Left lung (tissue), 10 donors: ENCODE results near the gene TMEM255B. TPM values are rescaled to one million over a fixed set of nuclear protein-coding genes. Genes with fewer than 3 reads are reported as not detected.
"Not testable (repeated sequence)": the region's sequence is repeated elsewhere in the genome, so short reads cannot be mapped to it uniquely, and the experiment has no call there.

Source experiments
- ATAC-seq: fragments of 200-7000 bp; cut with Tn5 transposase; one replicate; pipeline ENCODE4 v1.9.1; 2020; ENCODE audit warnings: moderate library complexity
- DNase-seq, 4 donors: peaks; one replicate each; pipeline ENCODE4 v3.0.0-alpha.2; 2013 to 2020
- H3K27ac ChIP-seq, 2 donors: fragments of 200-600 bp; sonication (generic) in 1 of 2; one replicate each; pipeline versions ENCODE4 v1.5.0 to v1.8.0; 2020 to 2021
- H3K27me3 ChIP-seq, 2 donors: fragments of 200-600 bp; sonication (generic) in 1 of 2; one replicate each; pipeline versions ENCODE4 v1.5.0 to v1.8.0; 2020 to 2021
- H3K36me3 ChIP-seq, 2 donors: fragments of 200-600 bp; sonication (generic) in 1 of 2; one replicate each; pipeline versions ENCODE4 v1.5.0 to v1.8.0; 2020 to 2021
- H3K4me1 ChIP-seq, 2 donors: fragments of 200-600 bp; one replicate each; pipeline ENCODE4 v1.8.0; 2021
- H3K4me3 ChIP-seq, 2 donors: fragments of 200-600 bp; sonication (generic) in 1 of 2; one replicate each; pipeline versions ENCODE4 v1.5.0 to v1.8.0; 2020 to 2021; ENCODE audit warnings: mild to moderate bottlenecking in 1 of 2
- H3K9me3 ChIP-seq, 2 donors: fragments of 200-600 bp; sonication (generic) in 1 of 2; one replicate each; pipeline versions ENCODE4 v1.5.0 to v1.8.0; 2020 to 2021
- intact Hi-C, 2 donors: fragments of 100-400 bp; cut with DNase I; formaldehyde crosslinking; loops; one replicate each; pipeline versions ENCODE4 v1.11.2 to v1.14.2; 2022
- polyA plus RNA-seq, 6 donors: library from polyadenylated mRNA; unstranded; fragments of 120-200 nt; gene quantifications; one replicate each; pipeline ENCODE4 v1.2.1, GENCODE V29; 2013; ENCODE audit not compliant: insufficient read length in 6 of 6
- total RNA-seq, 2 donors: library from RNA; stranded (reverse); fragmentation: NEBNext Ultra II Directional; extraction: Animal tissue kit (Norgen Biotek cat#: 25700); gene quantifications; one replicate each; pipeline ENCODE4 v1.2.1, GENCODE V29; 2021
- TF ChIP-seq, protein P1 (sequence below), 2 donors: fragments of 200-600 bp; sonication (generic) in 1 of 2; IDR thresholded peaks; one replicate each; pipeline versions ENCODE4 v1.5.0 to v1.8.0; 2021; ENCODE audit warnings: antibody characterized with exemption in 2 of 2
- donor health status: DM: no; HTN: yes; CAD: no.
- donor health status: DM: no; HTN: no; CAD: no.

The TMEM255B gene
- total and polyA plus RNA-seq, 8 donors: 10.4 to 30.7 (median 15.7) TPM

DNA sequence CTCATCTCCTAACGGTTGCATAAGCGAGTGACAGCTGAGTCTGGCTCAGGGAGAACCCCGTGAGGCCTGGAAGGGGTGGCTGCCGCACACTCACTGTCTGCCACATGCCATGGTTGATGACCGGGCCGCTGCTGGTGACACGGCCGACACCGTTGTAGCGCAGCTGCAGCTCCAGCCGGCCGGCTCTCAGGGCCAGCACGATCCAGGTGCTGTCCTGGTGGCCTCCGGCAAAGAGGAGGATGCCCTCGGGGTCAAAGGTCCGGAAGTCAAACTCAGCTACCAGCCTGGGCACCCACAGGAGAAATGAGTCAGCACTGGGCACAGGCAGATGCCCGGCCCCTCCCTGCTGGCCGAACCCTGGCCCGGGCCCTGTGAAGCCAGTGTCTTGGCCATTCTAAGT lies 73.2 kb downstream of the TMEM255B start:
- Histone ChIP-seq H3K36me3 (peaks cover 0 to 43% of the 10 kb centered on the region in 2 donors), H3K4me3 (no peak overlapping the region), H3K9me3 (no peaks in the 10 kb centered on the region), H3K4me1 (peaks cover 3 to 4% of the 10 kb centered on the region in 2 donors), H3K27ac (no peak overlapping the region), H3K27me3 (no peaks in the 10 kb centered on the region)
- ATAC-seq: no peak
- intact Hi-C loops: no loop called here
- TF ChIP-seq, protein P1, sequence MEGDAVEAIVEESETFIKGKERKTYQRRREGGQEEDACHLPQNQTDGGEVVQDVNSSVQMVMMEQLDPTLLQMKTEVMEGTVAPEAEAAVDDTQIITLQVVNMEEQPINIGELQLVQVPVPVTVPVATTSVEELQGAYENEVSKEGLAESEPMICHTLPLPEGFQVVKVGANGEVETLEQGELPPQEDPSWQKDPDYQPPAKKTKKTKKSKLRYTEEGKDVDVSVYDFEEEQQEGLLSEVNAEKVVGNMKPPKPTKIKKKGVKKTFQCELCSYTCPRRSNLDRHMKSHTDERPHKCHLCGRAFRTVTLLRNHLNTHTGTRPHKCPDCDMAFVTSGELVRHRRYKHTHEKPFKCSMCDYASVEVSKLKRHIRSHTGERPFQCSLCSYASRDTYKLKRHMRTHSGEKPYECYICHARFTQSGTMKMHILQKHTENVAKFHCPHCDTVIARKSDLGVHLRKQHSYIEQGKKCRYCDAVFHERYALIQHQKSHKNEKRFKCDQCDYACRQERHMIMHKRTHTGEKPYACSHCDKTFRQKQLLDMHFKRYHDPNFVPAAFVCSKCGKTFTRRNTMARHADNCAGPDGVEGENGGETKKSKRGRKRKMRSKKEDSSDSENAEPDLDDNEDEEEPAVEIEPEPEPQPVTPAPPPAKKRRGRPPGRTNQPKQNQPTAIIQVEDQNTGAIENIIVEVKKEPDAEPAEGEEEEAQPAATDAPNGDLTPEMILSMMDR (IDR thresholded peaks at IDR 0.05): no peak
- DNase-seq: peak in 2 of 4 donors; percentile 25 to 77

DNA sequence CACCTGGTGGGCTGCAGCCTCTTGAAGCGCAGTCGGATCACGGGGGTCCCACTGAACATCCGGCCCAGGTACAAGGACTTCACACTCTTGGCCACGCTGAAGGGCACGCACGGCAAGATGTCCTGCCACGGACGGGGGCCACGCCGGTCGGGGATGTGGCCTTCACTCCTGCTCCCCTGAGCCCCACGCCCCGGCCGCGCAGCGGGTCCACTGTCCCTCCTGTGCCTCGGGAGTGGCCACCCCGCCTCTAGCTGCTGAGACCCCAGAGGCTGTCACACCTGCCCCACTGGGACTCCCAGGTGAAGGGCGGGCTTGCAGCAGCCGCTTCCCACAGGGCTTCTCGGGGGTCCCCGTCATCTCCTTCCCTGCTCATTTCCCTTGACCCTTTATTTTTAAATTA lies 73.6 kb downstream of the TMEM255B start:
- H3K9me3 ChIP-seq: no peaks in the 10 kb centered on the region
- H3K27me3 ChIP-seq: no peaks in the 10 kb centered on the region
- no peak overlapping the region for H3K27ac ChIP-seq
- peaks cover 0 to 38% of the 10 kb centered on the region in 2 donors for H3K36me3 ChIP-seq
- peaks cover 7 to 9% of the 10 kb centered on the region in 2 donors for H3K4me1 ChIP-seq
- no peak overlapping the region for H3K4me3 ChIP-seq
- TF ChIP-seq, protein P1 (IDR thresholded peaks at IDR 0.05): no peak
- ATAC-seq: no peak
- DNase-seq: peak in 1 of 4 donors; percentile 81
- intact Hi-C loops: no loop called here

DNA sequence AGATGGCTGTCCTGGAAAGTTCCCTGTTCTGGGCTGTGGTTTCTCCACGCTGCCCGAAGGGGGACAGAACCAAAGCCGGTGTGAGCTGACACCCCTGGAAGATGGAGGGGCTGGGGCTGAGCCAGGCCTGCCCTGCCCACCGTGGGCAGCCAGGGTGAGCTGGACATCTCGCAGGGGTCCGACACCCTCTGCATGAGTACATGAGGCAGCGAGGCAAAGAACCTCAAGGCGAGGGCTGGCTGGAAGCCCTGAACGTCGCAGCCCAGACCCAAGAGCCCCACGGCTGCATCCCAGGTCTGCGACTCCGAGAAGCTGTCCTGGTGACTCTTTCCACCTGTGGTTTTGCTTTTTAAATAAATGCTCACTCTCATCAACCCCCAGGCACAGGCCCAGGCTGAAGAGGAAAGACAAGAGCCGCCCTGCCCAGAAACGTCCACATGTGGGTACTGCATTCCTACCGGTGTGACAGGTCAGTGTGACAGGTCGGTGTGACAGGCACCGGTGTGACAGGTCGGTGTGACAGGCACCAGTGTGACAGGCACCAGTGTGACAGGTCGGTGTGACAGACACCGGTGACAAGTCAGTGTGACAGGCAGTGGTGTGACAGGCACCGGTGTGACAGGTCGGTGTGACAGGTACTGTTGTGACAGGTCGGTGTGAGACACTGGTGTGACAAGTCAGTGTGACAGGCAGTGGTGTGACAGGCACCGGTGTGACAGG lies 74.2 kb downstream of the TMEM255B start:
- DNase-seq (peak in 1 of 4 donors; percentile 74), ATAC-seq (no peak)
- H3K4me1 ChIP-seq: peaks cover 12 to 15% of the 10 kb centered on the region in 2 donors
- TF ChIP-seq, protein P1 (IDR thresholded peaks at IDR 0.05): no peak
- H3K4me3 ChIP-seq: no peak overlapping the region
- no peaks in the 10 kb centered on the region for H3K27me3 ChIP-seq
- no peaks in the 10 kb centered on the region for H3K9me3 ChIP-seq
- intact Hi-C loops: no loop called here
- peaks cover 0 to 32% of the 10 kb centered on the region in 2 donors for H3K36me3 ChIP-seq
- no peak overlapping the region for H3K27ac ChIP-seq

DNA sequence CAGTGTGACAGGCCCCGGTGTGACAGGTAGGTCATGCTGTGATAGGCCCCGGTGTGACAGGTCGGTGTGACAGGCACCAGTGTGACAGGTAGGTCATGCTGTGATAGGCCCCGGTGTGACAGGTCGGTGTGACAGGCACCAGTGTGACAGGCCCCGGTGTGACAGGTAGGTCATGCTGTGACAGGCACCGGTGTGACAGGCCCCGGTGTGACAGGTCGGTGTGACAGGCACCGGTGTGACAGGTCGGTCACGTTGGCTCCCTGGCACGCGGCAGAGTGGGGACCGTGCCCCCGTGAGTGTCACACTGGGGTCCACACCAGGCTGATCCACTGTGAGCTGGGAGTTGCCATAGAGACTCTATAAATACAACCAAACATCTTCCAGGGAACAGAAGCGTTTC lies 75.0 kb downstream of the TMEM255B start:
- H3K4me3 ChIP-seq, ATAC-seq, H3K27ac ChIP-seq, H3K9me3 ChIP-seq, intact Hi-C loops, H3K27me3 ChIP-seq: not testable (repeated sequence)
- peaks cover 16 to 18% of the 10 kb centered on the region in 2 donors for H3K4me1 ChIP-seq
- peaks cover 0 to 28% of the 10 kb centered on the region in 2 donors for H3K36me3 ChIP-seq
- DNase-seq: peak in 1 of 4 donors; percentile 71

DNA sequence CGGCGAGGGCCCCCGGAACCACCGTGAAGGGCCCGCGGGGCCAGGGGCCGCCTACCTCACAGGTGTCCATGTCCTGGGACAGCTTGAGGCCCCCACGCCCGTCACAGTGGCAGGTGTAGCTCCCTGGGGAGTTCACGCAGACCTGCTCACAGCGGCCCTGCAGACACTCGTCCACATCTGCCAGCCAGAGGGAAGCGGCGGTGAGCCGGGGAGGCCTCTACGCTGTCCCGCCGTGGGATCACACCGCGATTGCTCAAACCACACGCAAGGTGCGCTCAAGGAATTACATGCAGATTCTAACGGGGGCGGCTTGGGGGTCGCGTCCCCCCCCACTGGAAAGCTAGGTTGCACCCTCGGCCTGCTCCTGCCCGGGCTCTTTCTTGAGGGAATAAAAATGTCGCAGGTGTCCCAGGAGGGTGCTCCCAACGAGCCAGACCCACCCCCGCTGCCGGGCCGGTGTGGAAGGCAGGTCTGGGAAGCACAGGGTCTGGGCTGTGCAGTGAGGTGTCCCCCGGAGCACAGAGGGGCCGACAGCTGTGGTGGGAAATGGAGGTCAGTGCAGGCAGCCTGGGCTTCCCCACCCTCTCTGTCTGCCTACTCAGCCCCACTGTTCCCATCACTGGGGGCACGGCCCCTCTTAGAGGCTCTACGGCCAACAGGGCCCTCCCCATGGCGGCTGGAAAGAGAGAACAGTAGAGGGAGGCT lies 75.6 kb downstream of the TMEM255B start:
- intact Hi-C loops: no loop called here
- Histone ChIP-seq H3K4me1 (peaks cover 16 to 20% of the 10 kb centered on the region in 2 donors), H3K9me3 (no peaks in the 10 kb centered on the region), H3K27ac (no peak overlapping the region), H3K36me3 (peaks cover 0 to 28% of the 10 kb centered on the region in 2 donors), H3K4me3 (no peak overlapping the region), H3K27me3 (no peaks in the 10 kb centered on the region)
- ATAC-seq: no peak
- peak in 1 of 4 donors; percentile 80 for DNase-seq
- TF ChIP-seq, protein P1 (IDR thresholded peaks at IDR 0.05): no peak
